GM12873 (cell line): Measurements from ENCODE around the gene HS6ST1.

Experiments used
- CTCF ChIP-seq: IDR thresholded peaks from 2 replicates; pipeline ENCODE4 v1.5.1; 2012; ENCODE audit warnings: low read depth, mild to moderate bottlenecking, moderate library complexity, low read length, control low read depth; ENCODE audit not compliant: insufficient read depth; ENCODE audit errors: missing control alignments

The HS6ST1 gene

GRCh38 chr2:128282976-128283810, 35.5 kb downstream of the HS6ST1 start:
- no peak for TF ChIP-seq CTCF

- TF ChIP-seq CTCF: no peak
Observed at GRCh38 chr2:128282246-128282975, 36.3 kb downstream of the HS6ST1 start.

GRCh38 chr2:128281852-128282245, 36.8 kb downstream of the HS6ST1 start:
- no peak for TF ChIP-seq CTCF

- TF ChIP-seq CTCF: no peak
Observed at GRCh38 chr2:128280901-128281321, 37.8 kb downstream of the HS6ST1 start.

- no peak for TF ChIP-seq CTCF
Observed at GRCh38 chr2:128280158-128280871, 38.4 kb downstream of the HS6ST1 start.

GRCh38 chr2:128279786-128280157, 38.9 kb downstream of the HS6ST1 start:
- TF ChIP-seq CTCF: no peak

GRCh38 chr2:128279009-128279408, 39.7 kb downstream of the HS6ST1 start:
- TF ChIP-seq CTCF: no peak
